ENCODE data around the gene CCT8L2.
"Not testable (repeated sequence)": the region's sequence is repeated elsewhere in the genome, so short reads cannot be mapped to it uniquely, and the experiment has no call there.

The CCT8L2 gene

GRCh38 chr22:16557511-16557910 lies 35.1 kb downstream of the CCT8L2 start:
- not testable (repeated sequence) for DNase-seq

DNA sequence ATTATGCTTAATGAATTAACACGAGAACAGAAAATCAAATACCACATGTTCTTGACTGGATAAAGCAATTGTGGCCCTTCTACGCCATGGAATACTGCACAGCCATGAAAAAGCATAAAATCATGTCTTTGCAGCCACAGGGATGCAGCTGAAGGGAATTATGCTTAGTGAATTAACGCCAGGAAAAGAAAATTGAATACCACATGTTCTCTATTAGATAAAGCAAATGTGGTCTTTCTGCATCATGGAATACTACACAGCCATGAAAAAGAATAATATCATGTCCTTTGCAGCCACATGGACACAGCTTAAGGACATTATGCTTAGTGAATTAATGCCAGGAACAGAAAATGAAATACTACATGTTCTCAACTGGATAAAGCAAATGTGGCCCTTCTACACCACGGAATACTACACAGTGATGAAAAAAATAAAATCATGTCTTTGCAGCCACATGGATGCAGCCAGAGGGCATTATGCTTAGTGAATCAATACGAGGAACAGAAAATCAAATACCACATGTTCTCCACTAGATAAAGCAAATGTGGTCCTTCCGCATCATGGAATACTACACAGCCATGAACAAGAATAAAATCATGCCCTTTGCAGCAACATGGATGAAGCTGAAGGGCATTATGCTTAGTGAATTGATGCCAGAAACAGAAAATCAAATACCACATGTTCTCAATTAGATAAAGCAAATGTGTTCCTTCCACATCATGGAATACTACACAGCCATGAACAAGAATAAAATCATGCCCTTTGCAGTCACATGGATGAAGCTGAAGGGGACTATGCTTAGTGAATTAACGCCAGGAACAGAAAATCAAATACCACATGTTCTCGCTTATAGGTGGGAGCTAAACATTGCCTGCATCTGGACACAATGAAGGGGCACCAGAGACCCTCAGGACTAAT lies 37.3 kb downstream of the CCT8L2 start:
- not testable (repeated sequence) for DNase-seq

- not testable (repeated sequence) for DNase-seq
These were observed 49.3 kb downstream of the CCT8L2 start for GRCh38 chr22:16543310-16543709.
